NCI-H2029 treated with DMSO at 0.1 percent for 48 hours (cell line): ENCODE data around the gene RPP25.
"Not testable (repeated sequence)": the region's sequence is repeated elsewhere in the genome, so short reads cannot be mapped to it uniquely, and the experiment has no call there.

Source experiments
- DNase-seq: peaks from one replicate; lab custom pipeline; 2025; lab: John Stamatoyannopoulos, UW

RPP25 gene

DNA sequence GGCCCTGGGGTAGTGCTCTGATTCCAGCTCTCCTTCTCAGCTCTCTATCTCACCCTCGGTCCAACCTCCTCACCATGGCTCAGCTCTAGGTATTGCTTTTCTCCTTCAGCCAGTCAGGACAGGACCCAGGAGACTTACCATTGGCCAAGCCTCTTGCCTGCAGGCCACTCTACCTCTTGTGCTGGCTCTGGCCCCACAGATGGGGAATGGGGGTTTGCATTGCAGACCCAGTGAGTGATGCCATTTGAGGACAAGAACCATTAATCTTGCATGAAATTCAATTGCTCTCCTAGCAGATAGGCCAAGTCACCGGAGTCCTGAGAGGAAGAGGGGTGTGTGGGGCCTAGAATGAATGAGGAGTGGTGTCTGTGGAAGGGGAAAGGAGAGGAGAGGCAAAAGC lies 6.1 kb upstream of the RPP25 start:
- DNase-seq: no peak

DNA sequence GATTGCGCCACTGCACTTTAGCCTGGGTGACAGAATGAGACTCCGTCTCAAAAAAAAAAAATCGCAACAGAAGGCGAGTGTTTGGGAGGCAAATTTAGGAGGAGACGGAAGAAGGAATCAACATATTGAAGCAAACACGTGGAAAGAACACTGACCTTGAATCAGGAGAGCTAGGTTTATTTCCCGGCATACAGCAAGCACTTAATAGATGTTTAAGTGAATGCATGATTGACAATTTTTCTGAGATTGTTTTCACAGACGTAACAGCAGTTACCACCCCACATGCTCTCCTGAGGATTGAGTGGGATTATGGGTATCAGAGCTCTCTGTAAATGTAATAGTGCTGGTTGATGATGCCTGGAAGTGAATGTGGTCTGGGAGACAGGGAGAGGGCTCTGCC lies 5.6 kb upstream of the RPP25 start:
- no peak for DNase-seq

GRCh38 chr15:74961616-74962015 lies 5.0 kb upstream of the RPP25 start:
- peak; percentile 28 for DNase-seq

- no peak for DNase-seq
Observed at GRCh38 chr15:74960995-74961588, 4.5 kb upstream of the RPP25 start.

- DNase-seq: no peak
Observed at GRCh38 chr15:74960286-74960685, 3.7 kb upstream of the RPP25 start.

DNA sequence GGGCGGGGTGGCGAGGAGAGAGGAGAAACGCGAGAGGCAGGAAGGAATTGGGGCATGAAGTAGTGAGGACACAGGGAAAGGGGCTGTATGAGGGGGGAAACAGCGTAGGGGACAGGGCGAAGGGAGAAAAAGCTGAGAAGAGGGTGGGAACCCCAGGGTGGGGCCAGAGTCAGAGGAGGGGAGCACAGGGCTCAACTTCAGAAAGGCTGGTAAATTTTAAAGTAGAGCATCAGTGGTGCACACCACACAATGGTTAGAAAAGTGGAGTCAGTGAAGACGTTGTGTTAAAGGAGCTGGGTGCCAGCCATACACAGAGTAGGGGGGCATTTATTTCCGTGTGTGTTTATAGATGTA lies 3.0 kb upstream of the RPP25 start:
- no peak for DNase-seq

DNA sequence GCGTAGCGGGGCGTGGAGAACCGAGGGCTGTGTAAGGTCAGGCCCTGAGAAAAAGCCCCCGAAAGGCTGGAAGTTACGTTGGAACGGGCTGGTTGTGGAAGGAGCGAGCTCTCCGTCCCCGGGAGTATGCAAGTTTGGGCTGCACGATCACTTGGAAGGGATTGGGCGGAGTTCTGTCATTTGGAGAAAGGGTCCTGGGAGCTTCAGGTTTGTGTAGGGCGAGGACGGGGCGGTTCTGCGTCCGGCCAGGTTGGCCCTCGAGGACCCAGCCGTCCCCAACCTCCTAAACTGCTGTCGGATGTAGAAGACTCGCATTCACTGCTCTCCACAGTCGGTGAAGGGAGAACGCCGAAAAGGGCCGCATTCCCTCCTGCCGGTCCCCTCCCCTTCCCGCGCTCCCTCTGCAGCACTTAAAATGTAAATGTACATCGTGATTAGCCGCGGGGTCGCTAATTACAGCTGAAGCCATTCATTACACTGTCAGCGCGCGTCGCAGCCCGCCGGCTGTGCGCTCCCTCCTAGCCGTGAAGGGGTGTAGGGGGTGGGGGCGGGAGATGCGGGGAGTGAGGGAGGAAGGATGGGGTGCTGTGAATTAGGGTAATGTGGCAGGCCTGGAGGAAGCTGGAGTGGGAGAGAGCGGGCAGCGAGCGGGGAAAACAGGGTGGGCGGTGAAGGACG lies 2.5 kb upstream of the RPP25 start:
- DNase-seq: no peak

DNA sequence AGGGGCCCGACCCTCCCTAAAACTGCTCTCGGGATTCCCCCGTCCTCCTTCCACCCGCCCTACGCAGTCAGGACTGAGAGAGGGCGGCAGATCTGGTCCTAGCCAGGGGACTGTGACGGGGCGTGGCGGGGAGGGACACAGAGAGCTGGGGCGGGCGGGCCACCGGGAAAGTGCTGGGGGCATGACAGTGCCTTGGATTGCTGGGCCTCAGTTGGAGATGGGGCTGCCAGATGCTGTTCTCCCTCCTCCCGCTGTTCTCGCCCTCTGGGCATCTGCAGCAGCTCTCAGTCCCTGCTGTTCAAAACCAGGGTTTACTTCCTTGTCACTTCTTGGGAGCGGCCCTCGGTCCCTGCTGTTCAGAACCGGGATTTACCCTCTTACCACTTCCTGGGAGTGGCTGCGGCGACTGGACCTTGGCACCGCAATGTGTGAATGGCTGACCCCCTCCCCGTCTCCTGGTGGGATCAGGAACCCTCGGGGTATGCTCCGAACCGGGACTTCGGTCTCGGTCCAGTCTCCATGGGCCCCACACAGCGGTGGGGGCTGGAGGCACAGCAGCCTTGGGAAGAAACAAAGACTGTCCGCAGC lies 1.8 kb upstream of the RPP25 start:
- DNase-seq: no peak

DNA sequence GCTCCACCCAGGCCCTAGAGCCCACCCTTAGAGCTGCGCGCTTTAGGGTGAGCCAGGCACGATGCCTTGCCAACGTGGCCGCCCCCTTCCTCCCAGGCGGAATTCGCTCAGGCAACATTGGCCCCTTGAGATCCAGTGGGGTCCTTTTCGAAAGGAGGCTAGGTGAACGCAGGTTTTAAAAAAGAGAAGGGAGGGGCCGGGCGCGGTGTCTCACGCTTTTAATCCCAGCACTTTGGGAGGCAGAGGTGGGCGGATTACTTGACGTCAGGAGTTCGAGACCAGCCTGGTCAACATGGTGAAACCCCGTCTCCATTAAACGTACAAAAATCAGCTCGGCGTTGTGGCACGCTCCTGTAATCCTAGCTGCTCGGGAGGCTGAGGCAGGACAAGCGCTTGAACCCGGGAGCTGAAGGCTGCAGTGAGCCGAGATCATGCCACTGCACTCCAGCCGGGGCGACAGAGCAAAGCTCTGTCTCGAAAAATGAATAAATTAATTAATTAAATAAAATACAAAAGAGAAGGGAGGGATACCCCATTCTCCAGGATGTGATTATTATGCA lies 984 bp upstream of the RPP25 start:
- DNase-seq: no peak

DNA sequence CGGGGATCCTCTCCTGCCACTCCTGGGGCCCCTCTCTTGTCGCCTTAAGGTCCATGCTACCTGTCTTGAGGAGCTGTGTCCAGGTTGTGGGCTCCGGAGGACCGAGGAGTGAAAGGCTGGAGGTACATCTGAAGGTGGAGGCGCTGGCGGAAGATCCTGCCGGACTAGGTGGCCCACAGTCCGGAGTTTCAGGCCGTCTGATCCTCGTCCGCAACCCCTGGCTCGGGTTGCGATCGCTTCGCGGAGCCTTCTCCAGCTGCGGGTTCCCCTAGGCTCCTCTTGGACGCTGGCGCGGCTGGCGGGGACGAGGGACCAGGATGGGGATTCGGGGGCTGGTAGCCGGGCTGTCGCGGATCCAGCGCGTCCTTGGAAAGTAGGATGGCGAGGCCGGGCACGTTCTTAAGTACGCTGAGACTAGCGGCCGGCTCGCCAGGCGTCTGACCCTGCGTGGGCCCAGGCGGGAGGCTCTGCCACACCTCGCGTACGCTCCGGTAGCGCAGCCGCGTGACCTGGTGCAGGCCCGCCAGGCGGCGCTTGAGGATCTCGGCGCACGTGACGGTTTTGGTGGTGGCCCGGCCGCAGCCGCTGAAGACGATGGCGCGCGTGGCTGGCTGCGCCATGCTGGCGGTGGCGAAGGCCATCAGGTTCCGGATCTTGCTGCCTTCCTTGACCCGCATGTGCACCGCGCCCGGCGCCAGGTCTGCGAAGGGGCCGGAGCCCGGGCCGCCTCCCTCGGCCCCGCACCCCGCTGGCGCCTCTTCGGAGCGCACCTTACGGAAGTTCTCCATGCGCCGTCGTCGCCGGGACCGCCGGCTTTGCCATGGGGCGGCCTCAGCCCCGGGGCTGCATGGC lies 550 bp downstream of the RPP25 start:
- DNase-seq: no peak

- DNase-seq: no peak
Observed at GRCh38 chr15:74955017-74955416, 1.6 kb downstream of the RPP25 start.

GRCh38 chr15:74954515-74954914 lies 2.1 kb downstream of the RPP25 start:
- DNase-seq: no peak

DNA sequence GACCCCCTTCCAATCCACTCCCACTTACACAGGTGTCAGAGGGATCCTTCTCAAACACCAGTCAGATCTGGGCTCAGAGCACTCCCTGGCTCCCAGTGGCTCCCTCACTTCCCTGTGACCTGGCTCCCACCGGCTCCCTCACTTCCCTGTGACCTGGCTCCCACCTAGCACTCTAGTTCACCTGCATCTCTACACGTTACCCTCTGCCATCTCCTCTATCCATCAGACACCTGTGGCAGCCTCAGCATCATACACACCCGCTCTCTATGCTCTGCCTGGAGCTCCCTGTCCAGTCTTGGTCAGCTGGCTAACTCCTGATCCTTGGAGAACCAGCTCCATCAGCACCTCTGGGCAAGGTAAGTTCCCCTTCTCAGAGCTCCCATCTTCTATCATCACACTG lies 5.6 kb downstream of the RPP25 start:
- no peak for DNase-seq

DNA sequence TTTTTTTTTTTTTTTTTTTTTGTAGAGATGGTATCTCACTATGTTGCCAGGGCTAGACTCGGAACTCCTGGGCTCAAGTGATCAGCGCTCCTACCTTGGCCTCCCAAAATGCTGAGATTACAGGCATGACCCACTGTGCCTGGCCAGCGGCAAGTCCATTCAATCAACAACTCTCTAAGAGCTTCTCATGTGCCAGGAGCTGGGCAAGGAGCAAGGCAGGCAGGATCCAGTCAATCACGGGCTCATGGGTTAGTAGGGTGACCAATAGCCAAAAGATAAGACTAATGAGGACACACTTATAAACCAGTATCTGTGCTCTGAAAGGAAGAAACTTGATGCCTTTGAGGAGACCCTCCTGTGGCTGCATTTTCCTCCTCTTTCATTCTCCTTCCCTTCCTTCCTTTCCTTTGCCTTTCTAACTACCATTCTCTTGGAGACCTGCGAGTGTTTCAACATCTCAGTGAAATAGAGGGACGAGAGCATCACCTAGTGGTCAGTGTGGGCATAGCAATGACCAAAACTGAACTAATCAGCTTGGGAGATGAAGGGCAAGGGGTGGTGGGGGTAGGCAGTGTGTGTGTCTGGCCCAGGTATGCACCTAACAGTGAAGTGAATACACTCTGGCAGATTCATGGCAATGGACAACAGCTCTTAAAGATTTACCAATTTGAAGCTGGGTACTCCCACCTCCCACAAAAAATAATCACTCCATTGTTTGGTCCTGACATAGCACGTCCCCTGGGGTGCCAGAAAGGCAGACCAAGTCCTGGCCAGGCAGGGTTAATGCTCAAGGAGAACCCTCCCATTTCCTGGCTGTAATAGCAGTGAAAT lies 6.3 kb downstream of the RPP25 start:
- DNase-seq: no peak

- DNase-seq: peak; percentile 40
Observed at GRCh38 chr15:74937590-74938371, 18.8 kb downstream of the RPP25 start, which contains the start of gene COX5A. Gene COX5A, minus strand, starts transcription at chr15:74938073. Its CDS starts 59 bp downstream, at chr15:74938014.

- DNase-seq: no peak
Observed at GRCh38 chr15:74937272-74937589, 19.3 kb downstream of the RPP25 start.

GRCh38 chr15:74935193-74935592 lies 21.4 kb downstream of the RPP25 start:
- not testable (repeated sequence) for DNase-seq

- no peak for DNase-seq
Observed at GRCh38 chr15:74933573-74933972, 23.0 kb downstream of the RPP25 start.

GRCh38 chr15:74928771-74929198 lies 27.8 kb downstream of the RPP25 start:
- DNase-seq: no peak

GRCh38 chr15:74924525-74924924 lies 32.0 kb downstream of the RPP25 start:
- no peak for DNase-seq

GRCh38 chr15:74920456-74920855 lies 36.1 kb downstream of the RPP25 start:
- DNase-seq: no peak
